HepG2 (cell line): ENCODE measurements around the gene AGGF1. TPM values are rescaled to one million over a fixed set of nuclear protein-coding genes. Genes with fewer than 3 reads are reported as not detected.

ENCODE experiments used
- ATAC-seq: fragments of 200-7000 bp; cut with Tn5 transposase; 3 replicates; pipeline ENCODE4 v1.9.1; 2020; ENCODE audit warnings: mild to moderate bottlenecking, moderate library complexity
- BruUV-seq: library from RNA; stranded (reverse); fragments of 400-500 nt; replicated peaks from 2 replicates; lab custom pipeline; 2021; lab: Mats Ljungman, UMichigan
- CTCF ChIA-PET: fragments of 300-600 bp; formaldehyde crosslinking; extraction: SDS; loops from one replicate; lab custom pipeline; 2021; ENCODE audit warnings: low total read pairs, inconsistent platforms, low intra/inter-chr PET ratio; lab: Yijun Ruan, JAX
- POLR2A ChIA-PET: fragments of 350-600 bp; sonication (Branson Sonifier 250); formaldehyde crosslinking; loops from one replicate; lab custom pipeline; 2020; ENCODE audit warnings: antibody characterized with exemption, inconsistent platforms; lab: Yijun Ruan, JAX
- DNase-seq: peaks from one replicate; pipeline ENCODE4 v3.0.0-alpha.2; 2015; ENCODE audit warnings: low spot score
- FAIRE-seq: peaks from 3 replicates; lab custom pipeline; 2011; peaks lifted over from hg19 to GRCh38; lab: Jason Lieb, UNC
- H2AFZ ChIP-seq: one replicate; pipeline ENCODE4 v1.6.1; 2011; ENCODE audit warnings: low read length, inconsistent platforms
- H3K27ac ChIP-seq: fragments of 300-600 bp; 3 replicates; pipeline ENCODE4 v1.8.0; 2011; ENCODE audit warnings: mixed run types, mild to moderate bottlenecking, mixed read lengths, low read length, inconsistent platforms; ENCODE audit not compliant: insufficient read depth; ENCODE audit errors: extremely low read length
- H3K27me3 ChIP-seq, 2 experiments: fragments of 200-600 bp in 1 of 2; 2 replicates in 1 of 2; 3 replicates in 1 of 2; pipeline versions ENCODE4 v1.6.0 to v1.8.0; 2011; ENCODE audit warnings: low read length in 2 of 2, mild to moderate bottlenecking in 2 of 2, moderate library complexity in 2 of 2, inconsistent platforms in 1 of 2; ENCODE audit not compliant: insufficient read depth in 2 of 2, control insufficient read depth in 1 of 2
- H3K36me3 ChIP-seq, 2 experiments: fragments of 200-600 bp in 1 of 2; replicated peaks in 1 of 2; 2 replicates in 1 of 2; 3 replicates in 1 of 2; pipeline versions ENCODE4 v1.5.1 to v1.8.0; 2011; ENCODE audit warnings: low read length in 2 of 2, inconsistent platforms in 1 of 2; ENCODE audit not compliant: insufficient read depth in 2 of 2, control insufficient read depth in 1 of 2
- H3K4me1 ChIP-seq: 2 replicates; pipeline ENCODE4 v1.5.1; 2012; ENCODE audit warnings: low read length, inconsistent platforms; ENCODE audit not compliant: insufficient read depth
- H3K4me2 ChIP-seq: 2 replicates; pipeline ENCODE4 v1.6.0; 2011; ENCODE audit warnings: low read depth, low read length, inconsistent platforms
- H3K4me3 ChIP-seq, 3 experiments: fragments of 200-600 bp in 1 of 3; sonication (generic), shearing (Covaris generic) in 1 of 3; replicated peaks in 1 of 3; 2 replicates each; pipeline ENCODE4 v1.5.1; 2011 to 2016; ENCODE audit warnings: low read length in 3 of 3, inconsistent platforms in 2 of 3, low read depth in 2 of 3, mild to moderate bottlenecking in 2 of 3, control low read depth in 1 of 3, mixed read lengths in 1 of 3; ENCODE audit not compliant: insufficient read depth in 1 of 3
- H3K79me2 ChIP-seq: one replicate; pipeline ENCODE4 v1.6.1; 2011; ENCODE audit warnings: low read length, inconsistent platforms; ENCODE audit not compliant: insufficient read depth
- H3K9ac ChIP-seq: 2 replicates; pipeline ENCODE4 v1.6.0; 2011; ENCODE audit warnings: mild to moderate bottlenecking, low read depth, low read length, inconsistent platforms; ENCODE audit not compliant: insufficient read depth
- H3K9me3 ChIP-seq: 2 replicates; pipeline ENCODE4 v1.5.1; 2012; ENCODE audit warnings: mild to moderate bottlenecking, low read length
- H4K20me1 ChIP-seq: 2 replicates; pipeline ENCODE4 v1.6.0; 2011; ENCODE audit warnings: inconsistent platforms, mild to moderate bottlenecking, low read length, moderate library complexity; ENCODE audit not compliant: insufficient read depth
- ARNT ChIP-seq: fragments of 450-650 bp; IDR thresholded peaks from 2 replicates; pipeline ENCODE4 v1.6.1; 2017
- ASH2L ChIP-seq: fragments of 300-600, 200-600 bp; sonication (generic); IDR thresholded peaks from 2 replicates; pipeline ENCODE4 v1.7.0; 2017; ENCODE audit warnings: low read depth, mild to moderate bottlenecking, moderate library complexity, mixed read lengths, low read length; ENCODE audit not compliant: insufficient read length
- FOXA1 ChIP-seq, 2 experiments: fragments of 450-650 bp in 1 of 2; sonication (generic) in 1 of 2; formaldehyde crosslinking in 1 of 2; IDR thresholded peaks; 2 replicates each; pipeline versions ENCODE4 v1.4.0 to v1.6.1; 2016 to 2020; ENCODE audit warnings: missing genetic modification reagents in 1 of 2
- FOXA3 ChIP-seq: IDR thresholded peaks from 2 replicates; pipeline ENCODE4 v1.6.1; 2016; ENCODE audit warnings: missing genetic modification reagents, missing compliant biosample characterization
- KAT7 ChIP-seq: IDR thresholded peaks from 2 replicates; pipeline ENCODE4 v1.6.1; 2018; ENCODE audit warnings: borderline replicate concordance, missing compliant biosample characterization
- MEF2D ChIP-seq: sonication (generic); formaldehyde crosslinking; IDR thresholded peaks from 2 replicates; pipeline ENCODE4 v1.5.1; 2020; ENCODE audit warnings: mild to moderate bottlenecking, missing genetic modification reagents
- SRY ChIP-seq: sonication (generic); formaldehyde crosslinking; IDR thresholded peaks from 2 replicates; pipeline ENCODE4 v1.8.0; 2022; ENCODE audit warnings: mild to moderate bottlenecking, missing genetic modification reagents
- ZC3H4 ChIP-seq: sonication (generic); formaldehyde crosslinking; IDR thresholded peaks from 2 replicates; pipeline ENCODE4 v1.4.0; 2020; ENCODE audit warnings: missing genetic modification reagents, borderline replicate concordance
- ZNF720 ChIP-seq: sonication (generic); formaldehyde crosslinking; IDR thresholded peaks from 2 replicates; pipeline ENCODE4 v1.4.0; 2020; ENCODE audit warnings: missing genetic modification reagents
- WGBS: methylation state at CpG from one replicate; pipeline ENCODE4 v1.1.6; 2017; ENCODE audit warnings: low lambda C conversion rate; 5-methylcytosine and 5-hydroxymethylcytosine counted together
- in situ Hi-C: cut with HindIII; loops from 2 replicates; pipeline ENCODE4 v1.10.0; 2017; ENCODE audit warnings: low pct_unique_long_range_greater_than_20kb; ENCODE audit not compliant: extremely low pct_ligation_motif_present
- intact Hi-C: fragments of 100-400 bp; cut with micrococcal nuclease; formaldehyde crosslinking; loops from one replicate; pipeline ENCODE4 v1.10.0; 2022; ENCODE audit not compliant: unreplicated experiment
- polyA plus RNA-seq, 8 experiments: library from polyadenylated mRNA; depleted of rRNA in 3 of 8; stranded (reverse) in 7 of 8; unstranded in 1 of 8; fragments of >200 nt; fragmentation: Illumina TruSeq in 4 of 8; extraction: Trizol in 4 of 8; gene quantifications; 2 replicates each; pipeline versions ENCODE4 v1.2.1 to v1.2.3, GENCODE V29; 2011 to 2016; ENCODE audit warnings: low read depth in 4 of 8, missing spikeins in 1 of 8, mixed read lengths in 1 of 8; ENCODE audit not compliant: insufficient read depth in 1 of 8
- total RNA-seq, 5 experiments: library from RNA; depleted of rRNA; stranded (reverse); fragments of >200 nt; fragmentation: Illumina TruSeq; extraction: Trizol; gene quantifications; 2 replicates each; pipeline ENCODE4 v1.2.3, GENCODE V29; 2016; ENCODE audit warnings: low read depth in 1 of 5
- TF ChIP-seq, protein P1 (sequence below): sonication (generic); formaldehyde crosslinking; IDR thresholded peaks from 2 replicates; pipeline ENCODE4 v1.4.0; 2020; ENCODE audit warnings: mild to moderate bottlenecking, missing genetic modification reagents
- TF ChIP-seq, protein P2 (sequence below): sonication (generic); formaldehyde crosslinking; IDR thresholded peaks from 2 replicates; pipeline ENCODE4 v1.4.0; 2020; ENCODE audit warnings: missing genetic modification reagents
- TF ChIP-seq, protein P3 (sequence below): sonication (generic); formaldehyde crosslinking; IDR thresholded peaks from 2 replicates; pipeline ENCODE4 v1.8.0; 2022; ENCODE audit warnings: missing genetic modification reagents, mild to moderate bottlenecking, borderline replicate concordance

Gene AGGF1
- total and polyA plus RNA-seq, 2 of the 13 experiments (the other 11 are each of a cell fraction or from before 2014, with no cell fraction given) = 12.9 to 15.5 TPM

DNA sequence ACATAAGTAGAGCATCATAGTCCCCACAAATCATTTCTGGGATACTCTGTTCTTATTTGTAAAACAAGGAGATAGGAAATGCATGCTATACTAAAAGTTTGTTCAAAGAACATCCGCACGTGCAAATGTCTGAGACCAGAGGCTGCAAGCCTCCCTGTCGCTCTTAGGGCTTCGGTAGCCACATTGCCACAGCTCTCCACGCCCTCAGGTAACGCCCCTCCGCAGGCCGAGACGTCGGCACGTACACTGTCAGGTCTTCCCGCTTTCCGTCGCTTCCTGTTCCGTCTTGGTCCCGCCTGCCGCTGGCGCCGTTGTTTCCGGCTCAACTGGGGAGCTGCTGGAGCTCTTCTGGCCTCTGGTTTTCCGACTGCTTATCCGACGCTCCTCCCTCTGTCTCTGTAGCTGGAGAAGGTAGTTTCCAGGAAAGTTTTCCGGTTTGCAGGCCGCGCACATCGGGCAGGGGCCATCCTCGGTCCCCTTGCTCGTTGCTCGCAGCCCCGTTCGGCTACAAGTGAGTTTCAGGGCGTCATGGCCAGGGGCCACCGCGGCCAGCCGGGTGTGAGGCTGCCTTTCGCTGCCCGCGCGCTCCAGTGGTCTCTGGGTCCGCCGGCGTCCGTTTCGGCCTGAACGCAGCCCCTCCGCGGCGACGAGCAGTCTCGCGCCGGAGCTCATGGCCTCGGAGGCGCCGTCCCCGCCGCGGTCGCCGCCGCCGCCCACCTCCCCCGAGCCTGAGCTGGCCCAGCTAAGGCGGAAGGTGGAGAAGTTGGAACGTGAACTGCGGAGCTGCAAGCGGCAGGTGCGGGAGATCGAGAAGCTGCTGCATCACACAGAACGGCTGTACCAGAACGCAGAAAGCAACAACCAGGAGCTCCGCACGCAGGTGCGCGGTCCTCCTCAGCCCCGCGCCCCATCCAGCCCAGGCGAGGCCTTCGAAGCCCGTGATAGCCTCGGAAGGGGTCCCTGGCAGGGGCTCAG, at the start of gene AGGF1 (continued):
- no peak for TF ChIP-seq ZC3H4
- peak; percentile 94 for TF ChIP-seq ASH2L
- TF ChIP-seq MEF2D (CRISPR knock-in tag) = peak; percentile 82
- TF ChIP-seq, all 625 proteins: peak for 341

- ChIA-PET CTCF (no interaction called here), POLR2A (no interaction called here)
- no peaks in the 10 kb centered on the region for H4K20me1 ChIP-seq
- no peak for FAIRE-seq
- WGBS = 31% methylated on average over 8 of the region's 8 CpGs
- DNase-seq = no peak
- no peak overlapping the region for H3K9ac ChIP-seq
- no peak for ATAC-seq
- H3K4me3 ChIP-seq = no peak overlapping the region
- H3K79me2 ChIP-seq = no peaks in the 10 kb centered on the region
- no peaks in the 10 kb centered on the region for H3K27me3 ChIP-seq
- no peak overlapping the region for H3K27ac ChIP-seq
- no peak overlapping the region for H2AFZ ChIP-seq
- in situ Hi-C loops = no loop called here
- H3K4me1 ChIP-seq = peaks cover 5% of the 10 kb centered on the region; the same call in 1 of the 2 replicates
- H3K4me2 ChIP-seq = no peak overlapping the region
- H3K9me3 ChIP-seq = no peaks in the 10 kb centered on the region
- BruUV-seq = no TSS peak
- intact Hi-C loops = no loop called here
- H3K36me3 ChIP-seq = no peaks in the 10 kb centered on the region
- TF ChIP-seq ARNT (no peak), KAT7 (CRISPR knock-in tag) (no peak), FOXA1 (IDR thresholded peaks at IDR 0.05) (no peak), FOXA1 (CRISPR knock-in tag; IDR thresholded peaks at IDR 0.05) (peak; percentile 46; the same call in 1 of the 2 replicates), ZNF720 (CRISPR knock-in tag) (no peak), SRY (CRISPR knock-in tag) (no peak), FOXA3 (CRISPR knock-in tag) (peak; percentile 46)
- TF ChIP-seq, protein P1, sequence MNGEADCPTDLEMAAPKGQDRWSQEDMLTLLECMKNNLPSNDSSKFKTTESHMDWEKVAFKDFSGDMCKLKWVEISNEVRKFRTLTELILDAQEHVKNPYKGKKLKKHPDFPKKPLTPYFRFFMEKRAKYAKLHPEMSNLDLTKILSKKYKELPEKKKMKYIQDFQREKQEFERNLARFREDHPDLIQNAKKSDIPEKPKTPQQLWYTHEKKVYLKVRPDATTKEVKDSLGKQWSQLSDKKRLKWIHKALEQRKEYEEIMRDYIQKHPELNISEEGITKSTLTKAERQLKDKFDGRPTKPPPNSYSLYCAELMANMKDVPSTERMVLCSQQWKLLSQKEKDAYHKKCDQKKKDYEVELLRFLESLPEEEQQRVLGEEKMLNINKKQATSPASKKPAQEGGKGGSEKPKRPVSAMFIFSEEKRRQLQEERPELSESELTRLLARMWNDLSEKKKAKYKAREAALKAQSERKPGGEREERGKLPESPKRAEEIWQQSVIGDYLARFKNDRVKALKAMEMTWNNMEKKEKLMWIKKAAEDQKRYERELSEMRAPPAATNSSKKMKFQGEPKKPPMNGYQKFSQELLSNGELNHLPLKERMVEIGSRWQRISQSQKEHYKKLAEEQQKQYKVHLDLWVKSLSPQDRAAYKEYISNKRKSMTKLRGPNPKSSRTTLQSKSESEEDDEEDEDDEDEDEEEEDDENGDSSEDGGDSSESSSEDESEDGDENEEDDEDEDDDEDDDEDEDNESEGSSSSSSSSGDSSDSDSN = no peak
- TF ChIP-seq, protein P2, sequence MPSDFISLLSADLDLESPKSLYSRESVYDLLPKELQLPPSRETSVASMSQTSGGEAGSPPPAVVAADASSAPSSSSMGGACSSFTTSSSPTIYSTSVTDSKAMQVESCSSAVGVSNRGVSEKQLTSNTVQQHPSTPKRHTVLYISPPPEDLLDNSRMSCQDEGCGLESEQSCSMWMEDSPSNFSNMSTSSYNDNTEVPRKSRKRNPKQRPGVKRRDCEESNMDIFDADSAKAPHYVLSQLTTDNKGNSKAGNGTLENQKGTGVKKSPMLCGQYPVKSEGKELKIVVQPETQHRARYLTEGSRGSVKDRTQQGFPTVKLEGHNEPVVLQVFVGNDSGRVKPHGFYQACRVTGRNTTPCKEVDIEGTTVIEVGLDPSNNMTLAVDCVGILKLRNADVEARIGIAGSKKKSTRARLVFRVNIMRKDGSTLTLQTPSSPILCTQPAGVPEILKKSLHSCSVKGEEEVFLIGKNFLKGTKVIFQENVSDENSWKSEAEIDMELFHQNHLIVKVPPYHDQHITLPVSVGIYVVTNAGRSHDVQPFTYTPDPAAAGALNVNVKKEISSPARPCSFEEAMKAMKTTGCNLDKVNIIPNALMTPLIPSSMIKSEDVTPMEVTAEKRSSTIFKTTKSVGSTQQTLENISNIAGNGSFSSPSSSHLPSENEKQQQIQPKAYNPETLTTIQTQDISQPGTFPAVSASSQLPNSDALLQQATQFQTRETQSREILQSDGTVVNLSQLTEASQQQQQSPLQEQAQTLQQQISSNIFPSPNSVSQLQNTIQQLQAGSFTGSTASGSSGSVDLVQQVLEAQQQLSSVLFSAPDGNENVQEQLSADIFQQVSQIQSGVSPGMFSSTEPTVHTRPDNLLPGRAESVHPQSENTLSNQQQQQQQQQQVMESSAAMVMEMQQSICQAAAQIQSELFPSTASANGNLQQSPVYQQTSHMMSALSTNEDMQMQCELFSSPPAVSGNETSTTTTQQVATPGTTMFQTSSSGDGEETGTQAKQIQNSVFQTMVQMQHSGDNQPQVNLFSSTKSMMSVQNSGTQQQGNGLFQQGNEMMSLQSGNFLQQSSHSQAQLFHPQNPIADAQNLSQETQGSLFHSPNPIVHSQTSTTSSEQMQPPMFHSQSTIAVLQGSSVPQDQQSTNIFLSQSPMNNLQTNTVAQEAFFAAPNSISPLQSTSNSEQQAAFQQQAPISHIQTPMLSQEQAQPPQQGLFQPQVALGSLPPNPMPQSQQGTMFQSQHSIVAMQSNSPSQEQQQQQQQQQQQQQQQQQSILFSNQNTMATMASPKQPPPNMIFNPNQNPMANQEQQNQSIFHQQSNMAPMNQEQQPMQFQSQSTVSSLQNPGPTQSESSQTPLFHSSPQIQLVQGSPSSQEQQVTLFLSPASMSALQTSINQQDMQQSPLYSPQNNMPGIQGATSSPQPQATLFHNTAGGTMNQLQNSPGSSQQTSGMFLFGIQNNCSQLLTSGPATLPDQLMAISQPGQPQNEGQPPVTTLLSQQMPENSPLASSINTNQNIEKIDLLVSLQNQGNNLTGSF (CRISPR knock-in tag) = no peak
- TF ChIP-seq, protein P3, sequence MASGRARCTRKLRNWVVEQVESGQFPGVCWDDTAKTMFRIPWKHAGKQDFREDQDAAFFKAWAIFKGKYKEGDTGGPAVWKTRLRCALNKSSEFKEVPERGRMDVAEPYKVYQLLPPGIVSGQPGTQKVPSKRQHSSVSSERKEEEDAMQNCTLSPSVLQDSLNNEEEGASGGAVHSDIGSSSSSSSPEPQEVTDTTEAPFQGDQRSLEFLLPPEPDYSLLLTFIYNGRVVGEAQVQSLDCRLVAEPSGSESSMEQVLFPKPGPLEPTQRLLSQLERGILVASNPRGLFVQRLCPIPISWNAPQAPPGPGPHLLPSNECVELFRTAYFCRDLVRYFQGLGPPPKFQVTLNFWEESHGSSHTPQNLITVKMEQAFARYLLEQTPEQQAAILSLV (CRISPR knock-in tag) = no peak
Measured at GRCh38 chr5:76980518-76981144, 49.6 kb upstream of the AGGF1 start.
